DOHH2 (cell line): Measurements from ENCODE around the gene MYOZ3.

ENCODE experiments used
- EZH2phosphoT487 ChIP-seq: fragments of 200-600 bp; sonication (generic); IDR thresholded peaks from 2 replicates; pipeline ENCODE4 v1.6.1; 2017; ENCODE audit warnings: borderline replicate concordance, mild to moderate bottlenecking, antibody characterized with exemption, low read length, moderate library complexity, mixed read lengths
- TF ChIP-seq, protein P1 (sequence below): fragments of 200-600 bp; sonication (generic); IDR thresholded peaks from one replicate; pipeline ENCODE4 v1.5.1; 2014; ENCODE audit warnings: antibody characterized with exemption, mild to moderate bottlenecking, low read depth, low read length; ENCODE audit not compliant: poor library complexity, severe bottlenecking

DNA sequence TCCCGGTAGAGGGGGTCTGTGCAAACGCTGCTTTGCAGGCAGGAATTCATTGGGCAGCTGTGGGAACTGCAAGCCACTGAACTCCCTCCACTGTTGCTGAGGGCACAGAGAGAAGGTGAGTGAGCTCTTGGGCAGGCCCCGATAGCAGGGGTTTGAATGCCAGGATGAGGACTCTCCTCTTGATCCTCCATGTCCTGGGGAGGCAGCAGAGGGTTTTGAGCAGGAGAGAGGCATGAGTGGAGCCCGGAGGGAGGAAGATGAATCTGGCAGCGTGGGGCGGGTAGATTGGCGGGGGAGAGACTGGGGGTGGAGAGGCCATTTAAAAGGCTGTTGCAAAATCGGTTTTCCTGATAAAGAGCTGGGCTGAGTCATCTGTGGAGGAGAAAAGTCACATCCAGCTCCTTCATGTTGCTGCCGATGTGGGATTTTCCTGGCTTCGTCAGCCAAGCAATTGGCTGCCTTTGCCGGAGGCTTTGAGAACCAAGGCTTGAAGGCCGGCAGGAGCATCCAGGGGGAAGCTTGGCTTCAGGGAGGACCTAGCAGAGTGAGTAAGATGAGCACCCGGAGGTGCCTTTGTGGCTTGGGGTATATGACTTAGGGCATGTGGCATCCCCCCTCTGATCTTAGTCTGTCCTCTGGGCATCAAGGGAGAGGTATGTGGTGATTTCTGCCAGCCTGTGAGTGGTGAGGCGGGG lies 20.6 kb upstream of the MYOZ3 start, which contains the start of gene SYNPO:
- TF ChIP-seq, protein P1, sequence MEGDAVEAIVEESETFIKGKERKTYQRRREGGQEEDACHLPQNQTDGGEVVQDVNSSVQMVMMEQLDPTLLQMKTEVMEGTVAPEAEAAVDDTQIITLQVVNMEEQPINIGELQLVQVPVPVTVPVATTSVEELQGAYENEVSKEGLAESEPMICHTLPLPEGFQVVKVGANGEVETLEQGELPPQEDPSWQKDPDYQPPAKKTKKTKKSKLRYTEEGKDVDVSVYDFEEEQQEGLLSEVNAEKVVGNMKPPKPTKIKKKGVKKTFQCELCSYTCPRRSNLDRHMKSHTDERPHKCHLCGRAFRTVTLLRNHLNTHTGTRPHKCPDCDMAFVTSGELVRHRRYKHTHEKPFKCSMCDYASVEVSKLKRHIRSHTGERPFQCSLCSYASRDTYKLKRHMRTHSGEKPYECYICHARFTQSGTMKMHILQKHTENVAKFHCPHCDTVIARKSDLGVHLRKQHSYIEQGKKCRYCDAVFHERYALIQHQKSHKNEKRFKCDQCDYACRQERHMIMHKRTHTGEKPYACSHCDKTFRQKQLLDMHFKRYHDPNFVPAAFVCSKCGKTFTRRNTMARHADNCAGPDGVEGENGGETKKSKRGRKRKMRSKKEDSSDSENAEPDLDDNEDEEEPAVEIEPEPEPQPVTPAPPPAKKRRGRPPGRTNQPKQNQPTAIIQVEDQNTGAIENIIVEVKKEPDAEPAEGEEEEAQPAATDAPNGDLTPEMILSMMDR = no peak
- TF ChIP-seq EZH2phosphoT487 = no peak
